ENCODE results near the gene AGAP3. TPM values are rescaled to one million over a fixed set of nuclear protein-coding genes. Genes with fewer than 3 reads are reported as not detected.
A peak's percentile ranks its signal among the peaks of the same experiment; 100 is the strongest.

Gene AGAP3
- total RNA-seq, 1 experiment from 2014 or later: 19.9 TPM

GRCh38 chr7:151119055-151119415 is 32.8 kb downstream of the AGAP3 start:
- no peaks in the 10 kb centered on the region for H3K27me3 ChIP-seq (replicated peaks)
- no peaks in the 10 kb centered on the region for H3K9me3 ChIP-seq (replicated peaks)
- H3K36me3 ChIP-seq: peaks cover 53% of the 10 kb centered on the region
- H3K4me1 ChIP-seq (replicated peaks): peaks cover 6% of the 10 kb centered on the region
- H3K27ac ChIP-seq: no peak overlapping the region
- DNase-seq (ENCODE audit: low read depth in 1 of 2, low spot score in 2 of 2): no peak
- H3K4me3 ChIP-seq: no peak overlapping the region

- Histone ChIP-seq H3K36me3 (peaks cover 62% of the 10 kb centered on the region), H3K27me3 (replicated peaks) (no peaks in the 10 kb centered on the region), H3K4me3 (no peak overlapping the region), H3K4me1 (replicated peaks) (no peaks in the 10 kb centered on the region), H3K27ac (no peak overlapping the region), H3K9me3 (replicated peaks) (no peaks in the 10 kb centered on the region)
- no peak for DNase-seq (ENCODE audit: low read depth in 1 of 2, low spot score in 2 of 2)
These were observed 33.6 kb downstream of the AGAP3 start for GRCh38 chr7:151119902-151120301.

- no peaks in the 10 kb centered on the region for H3K27me3 ChIP-seq (replicated peaks)
These were observed 34.6 kb downstream of the AGAP3 start for GRCh38 chr7:151120896-151121295.

GRCh38 chr7:151121380-151122170 is 35.3 kb downstream of the AGAP3 start:
- H3K36me3 ChIP-seq: peaks cover 59% of the 10 kb centered on the region
- DNase-seq (ENCODE audit: low read depth in 1 of 2, low spot score in 2 of 2): no peak
- no peaks in the 10 kb centered on the region for H3K4me1 ChIP-seq (replicated peaks)
- no peak overlapping the region for H3K27ac ChIP-seq
- no peaks in the 10 kb centered on the region for H3K27me3 ChIP-seq (replicated peaks)
- H3K4me3 ChIP-seq: no peak overlapping the region
- H3K9me3 ChIP-seq (replicated peaks): no peaks in the 10 kb centered on the region

More at GRCh38 chr7:151120896-151121295, 34.6 kb downstream of the AGAP3 start:
- no peaks in the 10 kb centered on the region for H3K9me3 ChIP-seq (replicated peaks)
- H3K27ac ChIP-seq: no peak overlapping the region
- H3K4me1 ChIP-seq (replicated peaks): no peaks in the 10 kb centered on the region
- no peak overlapping the region for H3K4me3 ChIP-seq
- no peak for DNase-seq (ENCODE audit: low read depth in 1 of 2, low spot score in 2 of 2)
- peaks cover 63% of the 10 kb centered on the region for H3K36me3 ChIP-seq

- Histone ChIP-seq H3K27me3 (replicated peaks) (no peaks in the 10 kb centered on the region), H3K4me3 (no peak overlapping the region), H3K27ac (no peak overlapping the region), H3K9me3 (replicated peaks) (no peaks in the 10 kb centered on the region), H3K36me3 (peaks cover 53% of the 10 kb centered on the region), H3K4me1 (replicated peaks) (no peaks in the 10 kb centered on the region)
- no peak for DNase-seq (ENCODE audit: low read depth in 1 of 2, low spot score in 2 of 2)
These were observed 36.0 kb downstream of the AGAP3 start for GRCh38 chr7:151122276-151122675.

- H3K27me3 ChIP-seq (replicated peaks): no peaks in the 10 kb centered on the region
- no peaks in the 10 kb centered on the region for H3K4me1 ChIP-seq (replicated peaks)
- H3K36me3 ChIP-seq: peaks cover 49% of the 10 kb centered on the region
- no peaks in the 10 kb centered on the region for H3K9me3 ChIP-seq (replicated peaks)
- H3K4me3 ChIP-seq: no peak overlapping the region
- H3K27ac ChIP-seq: no peak overlapping the region
- no peak for DNase-seq (ENCODE audit: low read depth in 1 of 2, low spot score in 2 of 2)
These were observed 36.5 kb downstream of the AGAP3 start for GRCh38 chr7:151122796-151123157.

- no peak overlapping the region for H3K27ac ChIP-seq
- no peak overlapping the region for H3K4me3 ChIP-seq
- no peak for DNase-seq (ENCODE audit: low read depth in 1 of 2, low spot score in 2 of 2)
These were observed 37.0 kb downstream of the AGAP3 start for GRCh38 chr7:151123158-151123821.

GRCh38 chr7:151123822-151124464 is 37.7 kb downstream of the AGAP3 start:
- Histone ChIP-seq H3K9me3 (replicated peaks) (no peaks in the 10 kb centered on the region), H3K27ac (no peak overlapping the region), H3K27me3 (replicated peaks) (no peaks in the 10 kb centered on the region), H3K4me1 (replicated peaks) (no peaks in the 10 kb centered on the region), H3K36me3 (peaks cover 50% of the 10 kb centered on the region), H3K4me3 (no peak overlapping the region)
- peak; percentile 68 to 83 for DNase-seq (ENCODE audit: low read depth in 1 of 2, low spot score in 2 of 2)

More at GRCh38 chr7:151123158-151123821, 37.0 kb downstream of the AGAP3 start:
- Histone ChIP-seq H3K9me3 (replicated peaks) (no peaks in the 10 kb centered on the region), H3K27me3 (replicated peaks) (no peaks in the 10 kb centered on the region), H3K36me3 (peaks cover 50% of the 10 kb centered on the region), H3K4me1 (replicated peaks) (no peaks in the 10 kb centered on the region)

- H3K36me3 ChIP-seq: peaks cover 49% of the 10 kb centered on the region
- no peak for DNase-seq (ENCODE audit: low read depth in 1 of 2, low spot score in 2 of 2)
- no peak overlapping the region for H3K27ac ChIP-seq
- no peaks in the 10 kb centered on the region for H3K27me3 ChIP-seq (replicated peaks)
- no peaks in the 10 kb centered on the region for H3K4me1 ChIP-seq (replicated peaks)
- no peak overlapping the region for H3K4me3 ChIP-seq
- no peaks in the 10 kb centered on the region for H3K9me3 ChIP-seq (replicated peaks)
These were observed 38.2 kb downstream of the AGAP3 start for GRCh38 chr7:151124481-151124880.

- Histone ChIP-seq H3K27ac (no peak overlapping the region), H3K9me3 (replicated peaks) (no peaks in the 10 kb centered on the region), H3K4me3 (no peak overlapping the region), H3K4me1 (replicated peaks) (no peaks in the 10 kb centered on the region), H3K27me3 (replicated peaks) (no peaks in the 10 kb centered on the region), H3K36me3 (peaks cover 50% of the 10 kb centered on the region)
- DNase-seq (ENCODE audit: low read depth in 1 of 2, low spot score in 2 of 2): no peak
These were observed 38.7 kb downstream of the AGAP3 start for GRCh38 chr7:151124899-151125399.

GRCh38 chr7:151125470-151125845 is 39.2 kb downstream of the AGAP3 start:
- no peak for DNase-seq (ENCODE audit: low read depth in 1 of 2, low spot score in 2 of 2)
- Histone ChIP-seq H3K36me3 (peaks cover 47% of the 10 kb centered on the region), H3K27me3 (replicated peaks) (no peaks in the 10 kb centered on the region), H3K4me1 (replicated peaks) (no peaks in the 10 kb centered on the region), H3K4me3 (no peak overlapping the region), H3K27ac (no peak overlapping the region), H3K9me3 (replicated peaks) (no peaks in the 10 kb centered on the region)

- no peak for DNase-seq (ENCODE audit: low read depth in 1 of 2, low spot score in 2 of 2)
- no peaks in the 10 kb centered on the region for H3K9me3 ChIP-seq (replicated peaks)
- peaks cover 45% of the 10 kb centered on the region for H3K36me3 ChIP-seq
- no peaks in the 10 kb centered on the region for H3K4me1 ChIP-seq (replicated peaks)
- H3K4me3 ChIP-seq: no peak overlapping the region
- no peak overlapping the region for H3K27ac ChIP-seq
- no peaks in the 10 kb centered on the region for H3K27me3 ChIP-seq (replicated peaks)
These were observed 39.7 kb downstream of the AGAP3 start for GRCh38 chr7:151125846-151126481.

- H3K27me3 ChIP-seq (replicated peaks): no peaks in the 10 kb centered on the region
- no peak overlapping the region for H3K27ac ChIP-seq
- no peak overlapping the region for H3K4me3 ChIP-seq
- no peak for DNase-seq (ENCODE audit: low read depth in 1 of 2, low spot score in 2 of 2)
- no peaks in the 10 kb centered on the region for H3K4me1 ChIP-seq (replicated peaks)
- peaks cover 48% of the 10 kb centered on the region for H3K36me3 ChIP-seq
- no peaks in the 10 kb centered on the region for H3K9me3 ChIP-seq (replicated peaks)
These were observed 40.3 kb downstream of the AGAP3 start for GRCh38 chr7:151126491-151127137.

Measured in SJSA1 (cell line).